NCI-H510A (cell line): ENCODE measurements around the gene EPB41L1.

ENCODE experiments used
- DNase-seq: peaks from one replicate; lab custom pipeline; 2025; lab: John Stamatoyannopoulos, UW

Gene EPB41L1

GRCh38 chr20:36230019-36230418, 75.5 kb downstream of the EPB41L1 start:
- DNase-seq, result no peak

GRCh38 chr20:36231331-36231730, 76.8 kb downstream of the EPB41L1 start:
- DNase-seq, result no peak

GRCh38 chr20:36234771-36235320, 80.3 kb downstream of the EPB41L1 start:
- DNase-seq, result no peak

- peak; percentile 62 for DNase-seq
These were observed 81.6 kb downstream of the EPB41L1 start, which contains the start of gene AAR2 for GRCh38 chr20:36235892-36236785. TSS of gene AAR2 (plus strand) at chr20:36236478. CDS start at chr20:36239869, 3,391 bp downstream.

- DNase-seq, result no peak
These were observed 82.2 kb downstream of the EPB41L1 start for GRCh38 chr20:36236786-36237121.

- no peak for DNase-seq
These were observed 82.9 kb downstream of the EPB41L1 start for GRCh38 chr20:36237477-36237876.

GRCh38 chr20:36238153-36238552, 83.6 kb downstream of the EPB41L1 start:
- DNase-seq, result no peak

GRCh38 chr20:36238760-36239159, 84.2 kb downstream of the EPB41L1 start:
- DNase-seq, result no peak

- no peak for DNase-seq
These were observed 85.5 kb downstream of the EPB41L1 start for GRCh38 chr20:36240076-36240475.

- no peak for DNase-seq
These were observed 87.1 kb downstream of the EPB41L1 start for GRCh38 chr20:36241678-36242077.

- no peak for DNase-seq
These were observed 89.2 kb downstream of the EPB41L1 start for GRCh38 chr20:36243726-36244125.

- no peak for DNase-seq
These were observed 91.9 kb downstream of the EPB41L1 start for GRCh38 chr20:36246401-36246800.

- no peak for DNase-seq
These were observed 94.3 kb downstream of the EPB41L1 start for GRCh38 chr20:36248836-36249235.

GRCh38 chr20:36249450-36249849, 94.9 kb downstream of the EPB41L1 start:
- no peak for DNase-seq

GRCh38 chr20:36251426-36251825, 96.9 kb downstream of the EPB41L1 start:
- DNase-seq, result no peak

GRCh38 chr20:36252511-36252910, 98.0 kb downstream of the EPB41L1 start:
- DNase-seq, result no peak

- no peak for DNase-seq
These were observed 98.5 kb downstream of the EPB41L1 start for GRCh38 chr20:36253036-36253435.

- DNase-seq, result no peak
These were observed 99.5 kb downstream of the EPB41L1 start for GRCh38 chr20:36254076-36254475.

GRCh38 chr20:36255445-36255844, 100.9 kb downstream of the EPB41L1 start:
- no peak for DNase-seq

GRCh38 chr20:36259177-36260061, 104.9 kb downstream of the EPB41L1 start:
- no peak for DNase-seq

GRCh38 chr20:36260316-36260715, 105.8 kb downstream of the EPB41L1 start:
- DNase-seq, result no peak

GRCh38 chr20:36261389-36262105, 107.0 kb downstream of the EPB41L1 start:
- no peak for DNase-seq
